Liver (tissue), 9 donors: ENCODE measurements around the gene TOE1. TPM values are rescaled to one million over a fixed set of nuclear protein-coding genes. Genes with fewer than 3 reads are reported as not detected.

Source experiments
- DNase-seq: peaks from one replicate; pipeline ENCODE4 v3.0.0-alpha.2; 2017; ENCODE audit warnings: low spot score
- H3K27ac ChIP-seq, 2 donors: one replicate each; pipeline ENCODE4 v1.7.0; 2013; ENCODE audit warnings: inconsistent platforms in 2 of 2, low read length in 2 of 2, control low read depth in 1 of 2, low read depth in 1 of 2, mild to moderate bottlenecking in 1 of 2
- H3K27me3 ChIP-seq, 4 donors: one replicate each; pipeline versions ENCODE4 v1.6.1 to v1.7.0; 2013; ENCODE audit warnings: low read length in 3 of 4, inconsistent platforms in 1 of 4, mild to moderate bottlenecking in 1 of 4, moderate library complexity in 1 of 4; ENCODE audit not compliant: control insufficient read depth in 4 of 4, insufficient read depth in 4 of 4
- H3K36me3 ChIP-seq, 4 donors: one replicate each; pipeline versions ENCODE4 v1.6.1 to v1.7.0; 2013; ENCODE audit warnings: low read length in 3 of 4, mild to moderate bottlenecking in 3 of 4, low read depth in 1 of 4, moderate library complexity in 1 of 4; ENCODE audit not compliant: control insufficient read depth in 4 of 4, insufficient read depth in 3 of 4
- H3K4me1 ChIP-seq, 4 donors: one replicate each; pipeline versions ENCODE4 v1.6.1 to v1.7.0; 2013; ENCODE audit warnings: low read length in 3 of 4, mild to moderate bottlenecking in 3 of 4, moderate library complexity in 1 of 4; ENCODE audit not compliant: control insufficient read depth in 4 of 4, insufficient read depth in 4 of 4
- H3K4me3 ChIP-seq, 3 donors: one replicate each; pipeline versions ENCODE4 v1.6.1 to v1.7.0; 2013; ENCODE audit warnings: low read length in 3 of 3, control low read depth in 1 of 3, low read depth in 1 of 3, mild to moderate bottlenecking in 1 of 3
- H3K9ac ChIP-seq, 2 donors: one replicate each; pipeline ENCODE4 v1.7.0; 2013; ENCODE audit warnings: low read length in 2 of 2, mild to moderate bottlenecking in 2 of 2, moderate library complexity in 2 of 2, control low read depth in 1 of 2, low read depth in 1 of 2
- H3K9me3 ChIP-seq, 4 donors: one replicate each; pipeline versions ENCODE4 v1.6.1 to v1.7.0; 2013; ENCODE audit warnings: low read length in 3 of 4; ENCODE audit not compliant: control insufficient read depth in 4 of 4
- ATF3 ChIP-seq: IDR thresholded peaks from 2 replicates; pipeline ENCODE4 v1.6.1; 2016; ENCODE audit warnings: antibody characterized with exemption
- CTCF ChIP-seq: fragments of 150-350 bp; IDR thresholded peaks from 2 replicates; pipeline ENCODE4 v1.5.1; 2017; ENCODE audit warnings: improper control_type of control experiment, low read depth, low read length; ENCODE audit not compliant: missing input control
- EGR1 ChIP-seq, 2 donors: IDR thresholded peaks; 2 replicates each; pipeline ENCODE4 v1.6.1; 2016 to 2018; ENCODE audit warnings: antibody characterized with exemption in 2 of 2, low read depth in 2 of 2
- FOXA1 ChIP-seq: IDR thresholded peaks from 2 replicates; pipeline ENCODE4 v1.6.1; 2016; ENCODE audit warnings: antibody characterized with exemption
- FOXA2 ChIP-seq: IDR thresholded peaks from 2 replicates; pipeline ENCODE4 v1.6.1; 2016; ENCODE audit warnings: antibody characterized with exemption
- GABPA ChIP-seq, 2 donors: IDR thresholded peaks in 1 of 2; conservative IDR thresholded peaks in 1 of 2; 2 replicates each; pipeline ENCODE4 v1.6.1; 2016; ENCODE audit warnings: antibody characterized with exemption in 2 of 2, mild to moderate bottlenecking in 1 of 2, moderate library complexity in 1 of 2
- HNF4A ChIP-seq, 2 donors: conservative IDR thresholded peaks; 2 replicates each; pipeline ENCODE4 v1.6.1; 2016; ENCODE audit warnings: antibody characterized with exemption in 2 of 2, mild to moderate bottlenecking in 2 of 2
- HNF4G ChIP-seq: IDR thresholded peaks from 2 replicates; pipeline ENCODE4 v1.6.1; 2016; ENCODE audit warnings: antibody characterized with exemption
- JUND ChIP-seq, 2 donors: IDR thresholded peaks; 2 replicates each; pipeline ENCODE4 v1.6.1; 2016; ENCODE audit warnings: antibody characterized with exemption in 2 of 2
- MAX ChIP-seq: IDR thresholded peaks from 2 replicates; pipeline ENCODE4 v1.6.1; 2016; ENCODE audit warnings: antibody characterized with exemption
- NR2F2 ChIP-seq: IDR thresholded peaks from 2 replicates; pipeline ENCODE4 v1.6.1; 2016; ENCODE audit warnings: antibody characterized with exemption
- RAD21 ChIP-seq, 2 donors: IDR thresholded peaks; 2 replicates each; pipeline ENCODE4 v1.6.1; 2016; ENCODE audit warnings: antibody characterized with exemption in 2 of 2, mild to moderate bottlenecking in 2 of 2
- REST ChIP-seq: IDR thresholded peaks from 2 replicates; pipeline ENCODE4 v1.6.1; 2016; ENCODE audit warnings: antibody characterized with exemption, mild to moderate bottlenecking
- RXRA ChIP-seq, 2 donors: IDR thresholded peaks; 2 replicates each; pipeline ENCODE4 v1.6.1; 2017 to 2018; ENCODE audit warnings: antibody characterized with exemption in 2 of 2, mild to moderate bottlenecking in 1 of 2
- SP1 ChIP-seq: IDR thresholded peaks from 2 replicates; pipeline ENCODE4 v1.6.1; 2018; ENCODE audit warnings: antibody characterized with exemption, mild to moderate bottlenecking
- TAF1 ChIP-seq: conservative IDR thresholded peaks from 2 replicates; pipeline ENCODE4 v1.6.1; 2016; ENCODE audit warnings: antibody characterized with exemption, mild to moderate bottlenecking
- YY1 ChIP-seq: IDR thresholded peaks from 2 replicates; pipeline ENCODE4 v1.6.1; 2016; ENCODE audit warnings: antibody characterized with exemption, mild to moderate bottlenecking
- ZBTB33 ChIP-seq: IDR thresholded peaks from 2 replicates; pipeline ENCODE4 v1.6.1; 2016; ENCODE audit warnings: antibody characterized with exemption
- WGBS: extraction: QIAGEN DNeasy Blood & Tissue Kit; methylation state at CpG from one replicate; pipeline ENCODE4 v1.1.7; 2013; 5-methylcytosine and 5-hydroxymethylcytosine counted together
- polyA plus RNA-seq, 2 donors: library from polyadenylated mRNA; stranded (reverse) in 1 of 2; unstranded in 1 of 2; fragments of 200-250 nt in 1 of 2; fragments of >200 nt in 1 of 2; fragmentation: Nextera tagmentation in 1 of 2; extraction: Ambion mirVana in 1 of 2; gene quantifications; one replicate each; pipeline versions ENCODE4 v1.2.1 to v1.2.3, GENCODE V29; 2013 to 2015
- total RNA-seq, 2 donors: library from RNA; depleted of rRNA; stranded (reverse); fragments of >200 nt; gene quantifications; one replicate each; pipeline ENCODE4 v1.2.3, GENCODE V29; 2014
- donor health status: healthy.
- donor health status: healthy.
- donor health status: healthy.
- donor health status: healthy.
- donor health status: healthy.

The TOE1 gene
- total and polyA plus RNA-seq, 4 donors, result 3.5 to 9.1 (median 5.8) TPM

- no peak overlapping the region for H3K27ac ChIP-seq
- DNase-seq, result no peak
- H3K9ac ChIP-seq, result no peak overlapping the region
- H3K27me3 ChIP-seq, result no peaks in the 10 kb centered on the region
- TF ChIP-seq CTCF (no peak), SP1 (no peak), FOXA1 (no peak), ZBTB33 (no peak), MAX (no peak), FOXA2 (no peak), HNF4A (conservative IDR thresholded peaks at IDR 0.05) (no peak), RAD21 (IDR thresholded peaks at IDR 0.05) (no peak), RXRA (IDR thresholded peaks at IDR 0.05) (no peak), GABPA (IDR thresholded peaks at IDR 0.05 in 1 of 2, conservative IDR thresholded peaks at IDR 0.05 in 1 of 2) (no peak), ATF3 (no peak), YY1 (no peak), TAF1 (no peak), JUND (IDR thresholded peaks at IDR 0.05) (no peak), EGR1 (IDR thresholded peaks at IDR 0.05; ENCODE audit: low read depth in 2 of 2) (no peak), REST (no peak), HNF4G (no peak), NR2F2 (no peak)
- peaks cover 0 to 14% (median 13%) of the 10 kb centered on the region in 4 donors for H3K4me1 ChIP-seq
- WGBS, result 95% methylated on average over 2 of the region's 2 CpGs
- H3K9me3 ChIP-seq, result no peaks in the 10 kb centered on the region
- no peak overlapping the region for H3K4me3 ChIP-seq
- peaks cover 6 to 50% (median 23%) of the 10 kb centered on the region in 4 donors for H3K36me3 ChIP-seq
Measured at GRCh38 chr1:45346473-45346872, 6.5 kb downstream of the TOE1 start.
